Lung microvascular endothelial cell (primary cell): Measurements from ENCODE around the gene CHRNA4. TPM values are rescaled to one million over a fixed set of nuclear protein-coding genes. Genes with fewer than 3 reads are reported as not detected.
"Not testable (repeated sequence)": the region's sequence is repeated elsewhere in the genome, so short reads cannot be mapped to it uniquely, and the experiment has no call there.

Source experiments
- DNase-seq, 2 donors: peaks; one replicate each; pipeline versions ENCODE4 v3.0.0 to v3.0.0-alpha.2; 2010; ENCODE audit warnings: low read depth in 2 of 2
- total RNA-seq: library from RNA; depleted of rRNA; stranded (reverse); fragments of >200 nt; gene quantifications from 2 replicates; pipeline ENCODE4 v1.2.1, GENCODE V29; 2014

CHRNA4 gene
- total RNA-seq, 1 donor from 2014 or later: 0.20 TPM

DNA sequence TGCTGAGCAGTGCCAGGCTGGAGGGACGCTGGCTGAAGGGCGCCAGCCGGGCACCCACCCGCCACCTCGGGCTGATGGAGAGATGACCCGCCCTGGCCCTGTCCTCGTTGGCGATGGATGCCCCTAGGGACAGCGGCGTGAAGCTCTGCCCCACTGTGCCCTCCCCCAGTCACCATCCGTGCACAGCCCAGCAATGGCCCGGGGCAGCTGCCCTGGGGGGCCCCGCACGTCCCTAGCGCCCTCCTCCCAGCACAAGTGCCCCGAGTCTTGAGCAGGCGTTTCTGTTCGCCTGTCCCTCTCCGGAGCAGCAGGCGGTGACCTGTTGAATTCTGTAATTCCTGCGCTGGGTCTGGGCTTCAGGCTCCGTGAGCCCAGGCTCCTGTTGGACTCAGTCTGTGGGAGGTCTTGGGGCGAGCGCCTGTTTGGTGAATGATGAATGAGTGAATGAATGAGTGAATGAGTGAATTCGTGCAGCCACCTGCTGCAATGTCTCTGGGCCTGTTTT lies 36.8 kb upstream of the CHRNA4 start:
- DNase-seq: no peak

DNA sequence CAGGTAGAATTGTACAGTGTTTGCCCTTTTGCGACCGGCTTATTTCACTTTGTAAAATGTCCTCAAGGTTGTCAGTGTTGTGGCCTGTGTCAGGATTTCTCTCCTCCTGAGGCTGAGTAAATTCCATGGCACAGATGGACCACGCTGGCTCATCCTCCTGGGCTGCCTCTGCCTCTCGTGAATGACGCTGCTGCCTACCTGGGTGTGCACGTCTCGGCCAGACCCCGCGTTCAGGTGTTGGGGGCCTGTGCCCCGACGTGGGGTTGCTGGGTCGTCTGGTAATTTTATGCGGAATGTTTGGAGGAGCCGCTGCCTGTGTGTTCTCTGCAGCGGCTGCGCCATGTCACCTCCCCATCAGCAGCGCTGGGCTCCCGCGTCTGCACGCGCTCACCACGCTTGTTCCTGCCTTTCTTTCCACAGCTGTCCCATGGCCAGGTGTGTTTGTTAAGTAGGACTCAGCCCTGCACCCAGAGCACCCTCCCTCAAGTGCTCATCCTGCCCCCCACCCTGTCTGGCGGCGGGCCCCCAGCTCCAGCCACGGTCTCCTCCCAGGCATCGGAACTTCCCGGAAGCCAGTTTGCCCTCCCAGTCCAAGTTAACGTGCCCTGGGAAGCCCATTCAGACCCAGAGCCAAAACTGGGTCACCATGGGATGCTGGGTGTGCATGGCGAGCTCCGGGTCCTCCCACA lies 36.1 kb upstream of the CHRNA4 start:
- DNase-seq: no peak

DNA sequence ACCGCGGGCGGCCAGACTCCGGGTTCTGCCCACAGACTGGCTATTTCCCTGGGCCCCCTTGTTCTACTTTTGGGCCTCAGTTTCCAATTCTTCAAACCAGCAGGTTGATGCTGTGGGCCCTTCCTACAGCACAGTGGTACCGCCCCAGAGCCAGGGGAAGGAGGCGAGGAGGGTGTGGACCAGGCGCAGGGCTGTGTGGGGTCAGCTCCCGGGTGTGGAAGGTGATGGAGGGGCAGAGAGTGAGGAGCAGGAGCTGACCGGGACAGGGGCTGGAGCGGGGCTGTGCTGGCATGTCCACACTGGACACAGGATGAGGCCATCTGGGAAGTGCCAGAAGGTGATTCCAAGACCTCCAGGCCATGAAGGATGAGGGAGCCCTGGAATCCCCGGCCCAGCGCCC lies 35.2 kb upstream of the CHRNA4 start:
- no peak for DNase-seq

DNA sequence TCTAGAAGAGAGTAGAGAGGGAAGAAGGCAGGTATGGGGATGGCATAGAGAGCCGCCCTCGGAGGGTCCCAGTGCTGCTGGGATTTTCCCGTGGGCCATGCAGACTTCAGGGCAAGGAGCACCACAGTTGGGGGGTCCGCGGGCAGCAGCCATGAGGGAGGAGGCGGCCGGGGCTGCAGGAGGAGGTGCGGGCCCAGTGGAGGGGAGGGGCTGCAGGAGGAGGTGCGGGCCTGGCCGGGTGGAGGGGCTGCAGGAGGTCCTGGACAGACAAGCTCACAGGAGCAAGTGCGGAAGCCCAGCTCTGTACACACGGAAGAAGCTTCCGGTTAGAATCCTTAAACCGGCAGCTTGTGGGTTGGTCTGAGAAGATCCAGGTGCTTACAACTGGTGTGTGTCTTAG lies 34.6 kb upstream of the CHRNA4 start:
- DNase-seq: no peak

DNA sequence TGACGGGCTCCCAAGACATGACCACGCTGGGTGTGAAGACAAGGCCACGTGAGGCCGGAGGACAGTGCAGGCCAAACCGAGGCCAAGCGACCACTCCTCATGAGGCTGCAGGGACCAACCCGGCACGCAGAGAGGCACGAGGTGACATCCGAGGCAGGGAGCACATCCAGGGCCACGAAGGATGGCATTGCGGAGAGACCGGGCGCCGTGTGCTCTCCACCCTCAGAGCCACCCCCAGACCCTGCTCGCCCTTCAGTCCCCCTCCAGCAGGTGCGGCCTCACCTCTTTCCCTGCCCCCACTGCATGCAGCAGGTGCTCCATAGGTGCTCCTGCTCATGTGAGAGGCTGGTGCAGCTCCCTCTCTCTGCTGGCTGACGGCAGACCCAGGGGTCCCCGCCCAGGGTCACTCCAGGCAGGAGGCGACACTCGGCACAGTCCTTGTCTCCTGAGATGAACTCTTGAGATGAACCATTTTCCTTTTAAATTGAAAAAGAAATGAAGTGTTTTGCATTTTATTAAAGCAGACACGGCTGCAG lies 33.8 kb upstream of the CHRNA4 start:
- no peak for DNase-seq

DNA sequence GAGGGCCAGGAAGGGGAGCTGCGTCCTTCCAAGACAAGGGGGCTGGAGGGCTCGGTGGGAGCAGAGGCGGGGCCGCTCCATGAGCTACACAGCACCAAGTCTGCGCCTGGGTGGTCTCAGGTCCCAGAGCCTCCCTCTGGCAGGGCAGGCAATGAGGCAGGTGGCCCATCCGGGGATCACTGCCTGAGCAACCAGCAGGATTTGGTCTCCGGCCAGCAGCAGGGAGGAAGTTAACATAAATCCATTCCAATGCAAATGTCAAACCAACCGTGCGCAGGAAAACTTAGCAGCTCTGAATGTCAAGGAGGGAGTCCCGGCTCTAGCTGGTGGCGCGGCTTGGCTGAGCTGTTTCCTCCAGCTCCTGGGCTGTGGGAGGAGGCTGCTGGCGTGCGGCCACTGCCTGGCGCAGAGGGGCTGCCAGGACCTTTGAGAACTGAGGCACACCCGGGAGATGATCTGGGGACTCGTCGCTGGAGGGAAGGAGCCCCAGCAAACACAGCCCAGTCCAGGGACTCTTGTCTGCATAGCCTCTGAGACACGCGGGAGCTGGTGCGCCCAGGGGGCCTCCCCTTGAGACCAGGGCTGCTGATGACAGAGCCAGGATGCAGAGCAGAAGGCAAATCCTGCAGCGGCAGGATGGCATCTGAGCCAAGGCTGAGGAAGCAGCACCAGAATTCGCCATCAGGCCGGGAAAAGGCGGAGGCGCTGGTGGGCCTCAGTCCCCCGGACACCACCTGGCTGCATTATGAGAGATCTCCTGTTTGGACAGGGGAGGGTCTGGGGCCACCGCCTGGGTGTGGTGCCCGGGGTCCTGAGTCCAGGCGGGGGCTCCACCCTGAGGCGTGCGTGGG lies 33.1 kb upstream of the CHRNA4 start:
- peak in 1 of 2 donors; percentile 10 for DNase-seq

DNA sequence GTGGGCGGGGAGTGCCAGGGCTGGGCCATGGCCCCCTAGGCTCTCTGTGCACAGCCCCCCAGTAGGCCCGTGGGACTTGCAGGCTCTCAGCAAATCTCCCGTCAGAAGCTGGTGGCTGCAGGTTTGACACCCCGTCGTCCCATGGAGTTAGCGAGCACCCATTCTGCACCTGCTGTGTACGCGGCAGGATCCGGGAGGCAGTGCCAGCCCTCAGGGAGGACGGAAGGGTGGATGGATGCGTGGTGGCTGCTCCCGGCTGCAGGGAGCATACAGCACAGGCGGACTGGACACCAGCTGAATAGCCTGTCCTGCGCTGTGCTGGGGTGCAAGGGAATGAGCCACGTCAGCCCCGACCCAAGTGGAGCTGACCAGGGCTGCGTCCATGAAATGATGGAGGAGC lies 32.4 kb upstream of the CHRNA4 start:
- no peak for DNase-seq

DNA sequence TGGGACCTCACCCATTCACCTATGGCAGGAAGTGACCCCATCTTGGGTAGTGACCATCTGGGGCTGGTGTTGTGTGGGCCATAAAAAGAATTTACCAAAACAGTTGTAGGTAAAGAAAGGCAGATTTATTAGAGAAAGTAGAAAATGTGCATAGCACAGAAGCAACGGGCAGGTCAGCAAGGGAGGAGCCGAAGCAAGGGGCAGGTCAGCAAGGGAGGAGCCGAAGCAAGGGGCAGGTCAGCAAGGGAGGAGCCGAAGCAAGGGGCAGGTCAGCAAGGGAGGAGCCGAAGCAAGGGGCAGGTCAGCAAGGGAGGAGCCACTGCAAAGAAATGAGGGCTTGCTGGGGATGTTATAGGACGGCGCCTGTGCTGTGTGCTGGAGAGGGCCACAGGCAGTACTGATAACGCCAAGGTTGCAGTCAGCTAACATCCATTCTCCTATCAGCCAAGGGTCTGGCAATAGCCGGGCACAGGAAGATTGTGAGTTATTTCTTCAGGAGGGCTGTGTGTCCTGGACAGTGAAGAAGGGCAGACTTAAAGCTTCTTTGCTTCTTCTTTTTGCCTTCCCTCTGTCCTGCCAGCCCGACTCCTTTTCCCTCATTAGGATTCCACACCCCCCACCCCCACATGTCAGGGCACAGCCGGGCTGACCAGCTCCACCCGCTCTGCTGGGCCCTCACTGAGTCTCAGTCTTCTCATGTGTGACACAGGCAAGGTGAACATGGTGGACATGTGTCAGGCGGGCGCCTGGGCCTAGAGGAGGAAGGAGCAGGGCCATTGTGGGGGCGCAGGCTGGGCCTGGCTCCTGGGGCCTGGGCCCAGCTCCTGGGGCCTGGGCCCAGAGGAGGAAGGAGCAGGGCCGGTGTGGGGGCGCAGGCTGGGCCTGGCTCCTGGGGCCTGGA lies 31.6 kb upstream of the CHRNA4 start:
- no peak for DNase-seq

DNA sequence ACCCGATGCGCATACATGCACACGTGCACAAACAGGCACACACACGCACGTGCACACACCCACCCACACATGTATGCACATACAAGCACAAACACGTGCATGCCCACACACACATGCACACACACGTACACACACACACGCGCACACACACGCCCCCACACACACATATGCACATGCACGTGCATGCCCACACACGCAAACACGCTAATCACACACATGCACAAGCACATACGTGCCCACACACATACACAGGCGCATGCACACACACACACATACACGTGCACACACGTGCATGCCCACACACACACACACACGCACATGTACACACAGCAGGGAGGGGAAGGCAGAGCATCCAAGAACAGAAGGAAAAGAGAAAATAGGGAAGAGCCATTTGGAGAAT lies 26.8 kb upstream of the CHRNA4 start:
- no peak for DNase-seq

DNA sequence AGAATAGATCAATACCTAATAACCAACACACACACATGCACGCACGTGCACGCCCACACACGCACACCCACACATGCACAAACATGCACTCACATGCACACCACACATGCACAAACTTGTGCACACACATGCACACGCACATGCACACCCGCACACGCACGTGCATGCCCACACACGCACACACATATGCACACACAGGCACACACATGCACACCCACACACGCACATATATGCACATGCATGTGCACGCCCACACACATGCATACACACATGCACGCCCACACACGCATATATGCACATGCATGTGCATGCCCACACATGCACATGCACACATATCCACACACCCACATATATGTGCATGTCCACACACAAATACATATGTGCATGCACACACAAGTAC lies 26.2 kb upstream of the CHRNA4 start:
- no peak for DNase-seq

DNA sequence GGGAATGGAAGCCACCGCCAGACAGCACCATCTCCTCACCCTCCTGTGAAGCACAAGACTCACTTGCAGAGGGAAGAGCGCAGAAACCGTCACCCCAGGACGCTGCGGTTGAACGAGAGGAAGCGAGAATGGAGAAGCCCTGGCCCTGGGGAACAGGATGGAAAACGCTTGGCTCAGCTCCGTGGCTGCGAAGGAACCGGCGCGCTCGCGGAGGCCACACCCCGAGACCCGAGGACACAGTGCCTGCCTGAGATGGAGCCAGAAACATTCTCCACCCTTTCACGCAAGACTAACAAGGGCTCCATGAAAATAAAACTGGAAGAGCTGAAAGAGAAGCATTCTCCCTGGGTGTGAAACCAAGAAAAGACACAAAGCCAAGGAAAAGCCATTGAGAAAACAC lies 25.3 kb upstream of the CHRNA4 start:
- no peak for DNase-seq

DNA sequence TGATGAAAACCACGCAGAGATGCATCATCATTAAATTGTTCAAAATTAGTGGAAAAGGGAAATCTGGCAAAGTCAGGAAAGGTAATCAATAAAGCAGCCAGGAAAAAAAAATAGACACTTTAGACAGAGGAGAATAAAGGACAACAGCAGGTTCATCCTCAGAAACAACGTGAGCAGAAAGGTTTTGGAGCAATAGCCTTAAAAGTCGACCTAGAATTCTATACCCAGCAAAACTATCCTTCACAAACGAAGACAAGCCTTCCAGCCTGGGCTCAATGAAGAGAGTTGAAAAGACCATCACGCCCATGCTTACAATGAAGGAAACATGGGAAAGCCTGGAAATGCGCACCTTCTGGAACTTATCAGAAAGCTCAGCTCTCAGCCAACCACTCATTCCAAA lies 24.7 kb upstream of the CHRNA4 start:
- no peak for DNase-seq

DNA sequence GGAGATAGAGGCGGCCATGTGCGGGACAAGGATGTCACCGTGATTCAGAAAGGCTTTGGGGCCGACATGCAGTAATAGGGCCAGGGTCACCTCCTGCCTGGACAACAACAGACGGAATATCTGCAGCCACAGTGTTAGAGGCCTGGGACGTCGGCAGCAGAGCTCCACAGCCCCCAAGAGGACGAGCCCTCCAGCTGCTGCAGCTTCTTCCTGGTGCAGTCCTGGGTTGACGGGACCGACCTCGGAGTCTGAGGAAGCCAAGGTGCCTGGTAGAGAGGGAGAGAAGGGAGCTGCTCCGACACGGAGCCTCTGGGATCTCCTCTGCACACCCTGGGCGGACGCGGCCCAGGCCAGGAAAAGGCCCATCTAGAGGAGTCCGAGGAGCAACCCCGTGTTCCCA lies 23.2 kb upstream of the CHRNA4 start:
- DNase-seq: no peak

DNA sequence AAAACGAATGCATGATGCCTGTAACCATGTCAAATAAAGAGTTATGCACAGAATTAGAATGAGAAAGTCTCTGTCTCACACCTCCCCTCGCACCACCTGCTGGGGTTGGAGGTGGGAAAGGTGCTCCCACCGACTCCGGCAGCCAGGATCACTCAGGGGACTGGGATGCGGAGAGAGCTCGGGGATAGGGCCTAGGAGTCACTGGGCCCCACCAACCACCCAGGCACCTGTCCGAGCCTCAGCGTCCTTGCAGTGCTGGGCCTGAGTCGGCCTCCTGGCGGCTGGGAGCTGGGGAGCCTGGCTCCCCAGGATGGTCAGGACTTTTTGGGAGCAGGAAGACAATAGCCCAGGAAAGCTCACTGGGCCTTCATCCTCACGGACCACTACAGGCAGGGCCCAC lies 22.4 kb upstream of the CHRNA4 start:
- DNase-seq: no peak

DNA sequence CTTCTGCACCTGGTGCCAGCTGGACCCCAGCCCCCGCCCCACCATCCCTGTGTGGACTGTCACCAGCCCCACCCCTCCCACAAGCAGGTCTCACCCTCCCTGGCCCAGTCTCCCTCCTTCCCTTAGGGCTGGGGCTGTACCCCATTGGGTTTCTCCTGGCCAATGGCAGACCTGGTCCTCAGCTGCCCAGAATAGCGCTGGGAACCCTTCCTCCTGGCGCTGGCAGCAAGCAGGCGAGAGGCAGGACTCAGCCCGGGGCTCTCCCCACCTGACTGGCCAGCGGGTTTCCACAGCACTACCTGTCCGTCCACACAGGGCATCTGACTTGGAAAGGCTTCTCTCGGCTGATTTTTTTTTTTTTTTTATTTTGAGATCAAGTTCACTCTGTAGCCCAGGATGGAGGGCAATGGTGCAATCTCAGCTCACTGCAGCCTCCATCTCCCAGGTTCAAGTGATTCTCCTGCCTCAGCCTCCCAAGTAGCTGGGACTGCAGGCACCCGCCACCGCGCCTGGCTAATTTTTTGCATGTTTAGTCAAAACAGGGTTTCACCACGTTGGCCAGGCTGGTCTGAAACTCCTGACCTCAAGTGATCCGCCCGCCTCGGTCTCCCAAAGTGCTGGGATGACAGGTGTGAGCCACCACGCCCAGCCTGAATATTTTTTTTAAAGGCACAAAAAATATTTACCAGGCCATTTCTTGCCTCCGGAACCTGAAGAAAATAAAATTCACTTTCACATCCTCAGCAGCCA lies 21.6 kb upstream of the CHRNA4 start:
- DNase-seq: no peak

DNA sequence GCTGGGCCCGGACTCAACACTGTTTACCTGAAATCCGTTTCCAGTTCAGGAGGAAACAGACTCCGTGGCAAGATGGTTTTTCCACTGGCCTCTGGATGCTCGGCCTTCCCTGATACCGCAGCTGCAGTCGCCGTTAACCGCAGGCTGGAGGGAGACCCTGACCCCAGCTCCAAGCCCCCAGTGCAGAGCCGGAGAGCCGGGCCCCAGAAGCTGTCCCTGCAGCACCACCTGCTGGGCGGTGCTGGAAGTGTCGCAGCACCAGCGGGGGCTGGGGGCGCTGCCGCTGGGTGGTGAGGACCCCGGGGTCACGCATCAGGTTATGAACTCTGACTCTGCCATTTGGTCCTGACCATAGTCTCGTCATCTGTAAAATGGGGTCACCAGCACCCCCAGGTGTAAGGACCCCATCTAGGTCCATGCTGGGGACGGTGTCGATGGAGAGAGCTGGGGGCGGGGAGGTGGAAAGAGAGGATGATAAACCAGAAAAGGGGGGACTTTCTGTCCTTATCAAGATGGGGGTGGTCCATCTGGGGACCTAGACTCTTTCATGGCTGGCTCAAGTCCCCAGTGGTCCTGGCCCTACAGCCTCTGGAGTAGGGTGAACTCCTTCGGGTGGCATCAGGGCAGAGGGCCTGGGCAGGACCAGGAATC lies 20.8 kb upstream of the CHRNA4 start:
- peak in 1 of 2 donors; percentile 20 for DNase-seq

DNA sequence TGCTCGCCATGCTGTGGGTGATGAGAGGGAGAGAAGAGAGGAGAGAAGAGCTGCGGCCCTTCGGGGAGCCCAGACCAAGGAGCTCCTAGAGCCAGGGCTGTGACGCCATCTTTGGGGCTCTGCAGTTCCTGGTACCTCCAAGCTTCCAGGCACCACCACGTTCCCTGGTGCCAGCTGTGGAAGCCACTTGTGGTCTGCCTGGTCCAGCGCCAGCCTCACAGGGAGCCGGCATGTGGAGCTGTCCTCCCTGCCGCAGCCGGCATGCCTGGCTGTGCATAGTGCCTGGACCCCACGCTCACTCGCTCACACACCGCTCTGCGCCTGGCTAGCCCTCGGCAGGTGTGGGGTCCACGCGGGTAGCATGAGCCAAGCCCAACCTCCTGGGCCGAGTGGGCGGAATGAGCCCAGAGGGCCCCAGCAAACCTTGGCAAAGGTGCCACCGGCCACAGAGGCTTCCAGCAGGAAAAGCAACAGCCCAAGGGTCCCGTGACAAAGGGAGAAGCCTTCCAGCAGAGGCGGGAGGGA lies 19.3 kb upstream of the CHRNA4 start:
- DNase-seq: no peak

DNA sequence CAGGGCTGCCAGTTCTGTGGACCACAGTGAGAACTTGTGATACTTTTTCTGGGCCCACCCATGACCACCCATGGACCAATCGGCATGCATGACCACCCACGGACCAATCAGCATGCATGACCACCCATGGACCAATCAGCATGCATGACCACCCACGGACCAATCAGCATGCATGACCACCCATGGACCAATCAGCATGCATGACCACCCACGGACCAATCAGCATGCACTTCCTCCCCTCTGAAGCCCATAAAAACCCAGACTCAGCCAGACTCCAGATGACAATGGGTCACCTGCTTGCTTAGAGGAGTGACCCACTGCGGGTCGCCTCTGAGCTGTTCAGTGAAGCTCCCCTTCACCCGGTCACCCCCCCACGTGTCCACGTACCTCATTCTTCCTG lies 18.7 kb upstream of the CHRNA4 start:
- DNase-seq: not testable (repeated sequence)

DNA sequence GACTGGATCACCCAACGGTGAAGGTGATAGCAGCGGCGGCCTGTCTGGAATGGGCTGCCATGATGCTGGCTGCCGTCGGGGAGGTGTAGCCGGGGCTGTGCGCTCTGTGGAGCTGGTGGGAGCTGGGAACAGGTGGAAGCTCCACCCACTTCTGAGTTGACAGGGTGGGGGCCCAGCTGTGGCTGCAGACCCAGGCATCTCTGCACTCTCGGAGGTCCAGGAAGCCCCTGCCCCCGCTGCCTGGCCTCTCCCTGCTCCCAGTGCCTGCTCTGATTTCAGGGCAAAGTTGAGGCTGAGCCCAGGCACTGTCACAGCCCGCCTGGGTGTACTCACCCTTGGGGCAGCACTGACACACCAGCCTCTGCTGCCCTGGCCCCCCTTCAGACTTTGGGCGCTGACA lies 18.1 kb upstream of the CHRNA4 start:
- no peak for DNase-seq

DNA sequence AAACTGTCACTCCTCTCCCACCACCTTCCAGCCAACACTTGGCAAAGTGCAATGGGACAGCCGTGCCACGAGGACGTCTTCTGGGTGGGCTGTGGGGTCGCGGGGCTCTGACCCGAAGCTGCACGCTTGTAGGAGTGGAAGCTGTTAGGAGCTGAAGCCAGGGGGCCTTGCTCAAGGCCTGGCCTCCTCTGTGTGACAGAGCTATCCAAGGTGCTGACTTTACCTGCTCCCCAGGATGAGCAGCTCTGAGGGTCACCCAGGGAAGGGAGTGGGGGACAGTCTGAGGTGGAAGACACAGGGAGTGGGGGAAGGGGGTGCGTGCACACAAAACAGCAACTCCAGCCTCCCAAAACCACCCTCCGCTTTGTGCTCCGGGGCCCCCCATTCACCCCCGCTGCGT lies 17.5 kb upstream of the CHRNA4 start:
- DNase-seq: peak in 1 of 2 donors; percentile 7
